H9 (cell line): ENCODE measurements around the gene SOX1. TPM values are rescaled to one million over a fixed set of nuclear protein-coding genes. Genes with fewer than 3 reads are reported as not detected.

Experiments
- DNase-seq: peaks from one replicate; pipeline ENCODE4 v3.0.0-alpha.2; 2017
- H2AFZ ChIP-seq: one replicate; pipeline ENCODE4 v1.6.1; 2013; ENCODE audit warnings: mild to moderate bottlenecking, low read length, control low read depth, moderate library complexity
- H2AK5ac ChIP-seq: 2 replicates; pipeline ENCODE4 v1.6.1; 2013; ENCODE audit warnings: low read length, control low read depth, mixed read lengths; ENCODE audit not compliant: insufficient read length
- H2BK120ac ChIP-seq: one replicate; pipeline ENCODE4 v1.6.1; 2013; ENCODE audit warnings: low read depth, mild to moderate bottlenecking, low read length, control low read depth, inconsistent platforms; ENCODE audit not compliant: poor library complexity, severe bottlenecking
- H2BK12ac ChIP-seq: 2 replicates; pipeline ENCODE4 v1.6.1; 2013; ENCODE audit warnings: low read length, control low read depth, mixed read lengths, low read depth; ENCODE audit not compliant: insufficient read length
- H2BK15ac ChIP-seq: 2 replicates; pipeline ENCODE4 v1.6.1; 2013; ENCODE audit warnings: low read depth, low read length, control low read depth
- H2BK20ac ChIP-seq: one replicate; pipeline ENCODE4 v1.6.1; 2013; ENCODE audit warnings: low read depth, mild to moderate bottlenecking, low read length, control low read depth, inconsistent platforms; ENCODE audit not compliant: poor library complexity, severe bottlenecking
- H2BK5ac ChIP-seq: 2 replicates; pipeline ENCODE4 v1.6.1; 2013; ENCODE audit warnings: low read length, control low read depth, mixed read lengths; ENCODE audit not compliant: insufficient read length
- H3K14ac ChIP-seq: 2 replicates; pipeline ENCODE4 v1.6.1; 2013; ENCODE audit warnings: low read length, control low read depth; ENCODE audit not compliant: insufficient read depth
- H3K18ac ChIP-seq: 2 replicates; pipeline ENCODE4 v1.6.1; 2013; ENCODE audit warnings: low read depth, mild to moderate bottlenecking, mixed read lengths, low read length, control low read depth; ENCODE audit not compliant: insufficient read length
- H3K23ac ChIP-seq: 2 replicates; pipeline ENCODE4 v1.6.1; 2013; ENCODE audit warnings: low read length, control low read depth, mixed read lengths, low read depth; ENCODE audit not compliant: insufficient read length
- H3K23me2 ChIP-seq: 2 replicates; pipeline ENCODE4 v1.6.1; 2013; ENCODE audit warnings: low read depth, mild to moderate bottlenecking, mixed read lengths, low read length, control low read depth; ENCODE audit not compliant: insufficient read length, poor library complexity, severe bottlenecking
- H3K27ac ChIP-seq: 2 replicates; pipeline ENCODE4 v1.5.1; 2013; ENCODE audit warnings: low read length, control low read depth, mixed read lengths, low read depth; ENCODE audit not compliant: insufficient read length
- H3K27me3 ChIP-seq: 2 replicates; pipeline ENCODE4 v1.6.1; 2013; ENCODE audit warnings: low read length, control low read depth, inconsistent platforms; ENCODE audit not compliant: insufficient read depth
- H3K4ac ChIP-seq: 2 replicates; pipeline ENCODE4 v1.6.1; 2013; ENCODE audit warnings: low read depth, mild to moderate bottlenecking, control low read depth, inconsistent platforms, low read length, moderate library complexity
- H3K4me1 ChIP-seq: 2 replicates; pipeline ENCODE4 v1.6.1; 2013; ENCODE audit warnings: low read length, control low read depth, inconsistent platforms; ENCODE audit not compliant: insufficient read depth
- H3K4me2 ChIP-seq: 2 replicates; pipeline ENCODE4 v1.6.1; 2013; ENCODE audit warnings: low read length, control low read depth, mixed read lengths; ENCODE audit not compliant: insufficient read length, insufficient read depth
- H3K56ac ChIP-seq: 2 replicates; pipeline ENCODE4 v1.6.1; 2013; ENCODE audit warnings: low read depth, mild to moderate bottlenecking, mixed read lengths, low read length, control low read depth; ENCODE audit not compliant: insufficient read length
- H3K79me1 ChIP-seq: 2 replicates; pipeline ENCODE4 v1.6.1; 2013; ENCODE audit warnings: low read depth, mild to moderate bottlenecking, moderate library complexity, low read length, control low read depth, inconsistent platforms; ENCODE audit not compliant: insufficient read depth, poor library complexity, severe bottlenecking
- H3K79me2 ChIP-seq: 2 replicates; pipeline ENCODE4 v1.6.1; 2013; ENCODE audit warnings: low read length, control low read depth, inconsistent platforms; ENCODE audit not compliant: insufficient read depth
- H3K9ac ChIP-seq: 2 replicates; pipeline ENCODE4 v1.6.1; 2013; ENCODE audit warnings: low read length, control low read depth, mixed read lengths; ENCODE audit not compliant: insufficient read length; ENCODE audit errors: extremely low read depth
- H3K9me3 ChIP-seq: one replicate; pipeline ENCODE4 v1.6.1; 2013; ENCODE audit warnings: low read depth, low read length, inconsistent platforms; ENCODE audit not compliant: control insufficient read depth
- H3T11ph ChIP-seq: one replicate; pipeline ENCODE4 v1.6.1; 2013; ENCODE audit warnings: mild to moderate bottlenecking, low read length, control low read depth, inconsistent platforms
- H4K20me1 ChIP-seq: one replicate; pipeline ENCODE4 v1.6.1; 2013; ENCODE audit not compliant: control insufficient read depth, insufficient read length, insufficient read depth
- H4K5ac ChIP-seq: 2 replicates; pipeline ENCODE4 v1.6.1; 2013; ENCODE audit warnings: low read depth, mild to moderate bottlenecking, mixed read lengths, low read length, control low read depth; ENCODE audit not compliant: insufficient read length
- H4K8ac ChIP-seq: replicated peaks from 2 replicates; pipeline ENCODE4 v1.6.1; 2013; ENCODE audit warnings: low read length, control low read depth, mixed read lengths, low read depth; ENCODE audit not compliant: insufficient read length
- H4K91ac ChIP-seq: 2 replicates; pipeline ENCODE4 v1.6.1; 2013; ENCODE audit warnings: low read depth, mild to moderate bottlenecking, moderate library complexity, mixed read lengths, low read length, control low read depth; ENCODE audit not compliant: insufficient read length
- H3K27ac Mint-ChIP-seq, 3 experiments: 2 replicates in 2 of 3; 3 replicates in 1 of 3; pipeline ENCODE4 v1.8.0; 2020 to 2021; ENCODE audit warnings: mixed read lengths in 3 of 3, mild to moderate bottlenecking in 1 of 3, moderate library complexity in 1 of 3
- H3K27me3 Mint-ChIP-seq: 2 replicates; pipeline ENCODE4 v1.8.0; 2021; ENCODE audit warnings: low read depth, mild to moderate bottlenecking, moderate library complexity, mixed read lengths
- H3K36me3 Mint-ChIP-seq, 3 experiments: 2 replicates in 2 of 3; 3 replicates in 1 of 3; pipeline ENCODE4 v1.8.0; 2020 to 2021; ENCODE audit warnings: low read depth in 3 of 3, mixed read lengths in 3 of 3; ENCODE audit not compliant: insufficient read depth in 1 of 3
- H3K4me1 Mint-ChIP-seq, 2 experiments: 2 replicates each; pipeline ENCODE4 v1.8.0; 2020; ENCODE audit warnings: mixed read lengths in 2 of 2
- H3K4me3 Mint-ChIP-seq, 2 experiments: 2 replicates in 1 of 2; 3 replicates in 1 of 2; pipeline ENCODE4 v1.8.0; 2020 to 2021; ENCODE audit warnings: mild to moderate bottlenecking in 2 of 2, mixed read lengths in 2 of 2, moderate library complexity in 1 of 2
- H3K9me3 Mint-ChIP-seq, 2 experiments: 2 replicates in 1 of 2; 3 replicates in 1 of 2; pipeline ENCODE4 v1.8.0; 2020; ENCODE audit warnings: mild to moderate bottlenecking in 2 of 2, mixed read lengths in 2 of 2, moderate library complexity in 1 of 2
- WGBS: extraction: QIAGEN DNeasy Blood & Tissue Kit; methylation state at CpG from one replicate; pipeline ENCODE4 v1.1.7; 2013; ENCODE audit warnings: missing lambda C conversion rate, low lambda C conversion rate, mixed read lengths; ENCODE audit not compliant: insufficient read length; ENCODE audit errors: extremely low coverage; 5-methylcytosine and 5-hydroxymethylcytosine counted together
- total RNA-seq: library from RNA; stranded (reverse); gene quantifications from 2 replicates; pipeline ENCODE4 v1.2.1, GENCODE V29; 2021
- TF ChIP-seq, protein P1 (sequence below): fragments of 200-600 bp; sonication (generic); conservative IDR thresholded peaks from 3 replicates; pipeline ENCODE4 v1.8.0; 2021; ENCODE audit warnings: antibody characterized with exemption, mild to moderate bottlenecking

SOX1 gene
- total RNA-seq, 1 experiment from 2014 or later: 0.17 TPM

- Histone ChIP-seq H4K20me1 (no peaks in the 10 kb centered on the region), H3K4me2 (peak overlapping the region; percentile 5), H2AK5ac (no peak overlapping the region), H3K4me1 (no peaks in the 10 kb centered on the region), H4K8ac (no peak overlapping the region), H3K27ac (no peak overlapping the region), H3K18ac (no peak overlapping the region), H4K91ac (no peak overlapping the region), H3K27me3 (peaks cover 94% of the 10 kb centered on the region), H3K4ac (no peak overlapping the region), H2BK5ac (no peak overlapping the region), H3K79me1 (no peaks in the 10 kb centered on the region), H2BK120ac (no peak overlapping the region), H2BK20ac (no peak overlapping the region), H3K9ac (no peak overlapping the region), H3K23ac (no peak overlapping the region), H3K79me2 (no peaks in the 10 kb centered on the region), H4K5ac (no peak overlapping the region), H2BK12ac (no peak overlapping the region), H3K9me3 (no peaks in the 10 kb centered on the region), H3K14ac (no peak overlapping the region), H3T11ph (no peak overlapping the region), H3K56ac (no peak overlapping the region), H2AFZ (no peak overlapping the region), H2BK15ac (no peak overlapping the region), H3K23me2 (peaks cover 11% of the 10 kb centered on the region)
- no CpG with 5 or more reads among the region's 11 CpGs for WGBS
- peaks cover 15 to 57% of the 10 kb centered on the region in 2 experiments for H3K4me1 Mint-ChIP-seq
- TF ChIP-seq, protein P1, sequence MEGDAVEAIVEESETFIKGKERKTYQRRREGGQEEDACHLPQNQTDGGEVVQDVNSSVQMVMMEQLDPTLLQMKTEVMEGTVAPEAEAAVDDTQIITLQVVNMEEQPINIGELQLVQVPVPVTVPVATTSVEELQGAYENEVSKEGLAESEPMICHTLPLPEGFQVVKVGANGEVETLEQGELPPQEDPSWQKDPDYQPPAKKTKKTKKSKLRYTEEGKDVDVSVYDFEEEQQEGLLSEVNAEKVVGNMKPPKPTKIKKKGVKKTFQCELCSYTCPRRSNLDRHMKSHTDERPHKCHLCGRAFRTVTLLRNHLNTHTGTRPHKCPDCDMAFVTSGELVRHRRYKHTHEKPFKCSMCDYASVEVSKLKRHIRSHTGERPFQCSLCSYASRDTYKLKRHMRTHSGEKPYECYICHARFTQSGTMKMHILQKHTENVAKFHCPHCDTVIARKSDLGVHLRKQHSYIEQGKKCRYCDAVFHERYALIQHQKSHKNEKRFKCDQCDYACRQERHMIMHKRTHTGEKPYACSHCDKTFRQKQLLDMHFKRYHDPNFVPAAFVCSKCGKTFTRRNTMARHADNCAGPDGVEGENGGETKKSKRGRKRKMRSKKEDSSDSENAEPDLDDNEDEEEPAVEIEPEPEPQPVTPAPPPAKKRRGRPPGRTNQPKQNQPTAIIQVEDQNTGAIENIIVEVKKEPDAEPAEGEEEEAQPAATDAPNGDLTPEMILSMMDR: no peak
- H3K27me3 Mint-ChIP-seq: peaks cover 100% of the 10 kb centered on the region
- peak overlapping the region in 1 of 3 experiments; percentile 35; a peak in 1 of 7 replicates for H3K27ac Mint-ChIP-seq
- peaks cover 4% of the 10 kb centered on the region in 2 experiments; a peak in 3 of 5 replicates for H3K9me3 Mint-ChIP-seq
- peak overlapping the region in 1 of 2 experiments; percentile 80; a peak in 1 of 5 replicates for H3K4me3 Mint-ChIP-seq
- DNase-seq: no peak
- H3K36me3 Mint-ChIP-seq: peaks cover 0 to 2% (median 0%) of the 10 kb centered on the region in 3 experiments; a peak in 2 of 7 replicates
Observed at GRCh38 chr13:112058519-112058873, 8.5 kb upstream of the SOX1 start.
